Tibial nerve (tissue), 4 donors: Measurements from ENCODE around the gene CRISPLD2.

Experiments
- EP300 ChIP-seq, 2 donors: sonication (generic); formaldehyde crosslinking; IDR thresholded peaks; one replicate each; pipeline ENCODE4 v1.6.1; 2017; ENCODE audit warnings: antibody characterized with exemption in 2 of 2, mild to moderate bottlenecking in 1 of 2
- POLR2A ChIP-seq, 2 donors: fragments of 450-650 bp; IDR thresholded peaks; one replicate each; pipeline ENCODE4 v1.6.1; 2017; ENCODE audit warnings: antibody characterized with exemption in 2 of 2, mild to moderate bottlenecking in 2 of 2, moderate library complexity in 2 of 2
- TF ChIP-seq, protein P1 (sequence below), 5 experiments: fragments of 200-600 bp in 3 of 5; fragments of 450-650 bp in 2 of 5; sonication (generic) in 3 of 5; IDR thresholded peaks; one replicate each; pipeline ENCODE4 v1.5.1; 2016 to 2019; ENCODE audit warnings: antibody characterized with exemption in 5 of 5, mild to moderate bottlenecking in 3 of 5, moderate library complexity in 2 of 5

DNA sequence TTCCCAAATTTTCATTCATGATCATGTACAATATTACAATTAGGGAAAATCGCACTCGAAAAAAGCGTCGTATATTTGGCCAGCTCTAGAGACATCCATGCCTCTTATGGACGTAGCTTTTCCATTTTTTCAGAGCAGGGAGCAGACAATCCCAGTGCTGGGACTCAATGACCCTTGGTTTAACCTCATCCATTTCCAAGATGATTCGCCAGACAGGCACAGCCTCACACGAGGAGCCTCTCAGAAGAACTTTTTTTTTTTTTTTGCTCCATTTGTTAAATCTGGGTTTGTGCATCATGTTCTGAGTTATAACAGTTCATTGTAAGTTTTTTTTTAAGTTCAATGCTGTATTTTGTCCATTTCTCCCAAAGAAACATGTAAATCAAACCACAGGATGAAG is 99.5 kb downstream of the CRISPLD2 start:
- TF ChIP-seq EP300 (IDR thresholded peaks at IDR 0.05) (no peak), POLR2A (IDR thresholded peaks at IDR 0.05) (no peak)
- TF ChIP-seq, protein P1, sequence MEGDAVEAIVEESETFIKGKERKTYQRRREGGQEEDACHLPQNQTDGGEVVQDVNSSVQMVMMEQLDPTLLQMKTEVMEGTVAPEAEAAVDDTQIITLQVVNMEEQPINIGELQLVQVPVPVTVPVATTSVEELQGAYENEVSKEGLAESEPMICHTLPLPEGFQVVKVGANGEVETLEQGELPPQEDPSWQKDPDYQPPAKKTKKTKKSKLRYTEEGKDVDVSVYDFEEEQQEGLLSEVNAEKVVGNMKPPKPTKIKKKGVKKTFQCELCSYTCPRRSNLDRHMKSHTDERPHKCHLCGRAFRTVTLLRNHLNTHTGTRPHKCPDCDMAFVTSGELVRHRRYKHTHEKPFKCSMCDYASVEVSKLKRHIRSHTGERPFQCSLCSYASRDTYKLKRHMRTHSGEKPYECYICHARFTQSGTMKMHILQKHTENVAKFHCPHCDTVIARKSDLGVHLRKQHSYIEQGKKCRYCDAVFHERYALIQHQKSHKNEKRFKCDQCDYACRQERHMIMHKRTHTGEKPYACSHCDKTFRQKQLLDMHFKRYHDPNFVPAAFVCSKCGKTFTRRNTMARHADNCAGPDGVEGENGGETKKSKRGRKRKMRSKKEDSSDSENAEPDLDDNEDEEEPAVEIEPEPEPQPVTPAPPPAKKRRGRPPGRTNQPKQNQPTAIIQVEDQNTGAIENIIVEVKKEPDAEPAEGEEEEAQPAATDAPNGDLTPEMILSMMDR (IDR thresholded peaks at IDR 0.05), result no peak
